Suppressor macrophage (primary cell): ENCODE data around the gene GTPBP6.
"Not testable (repeated sequence)": the region's sequence is repeated elsewhere in the genome, so short reads cannot be mapped to it uniquely, and the experiment has no call there.

Source experiments
- DNase-seq, 4 experiments: peaks; one replicate each; pipeline ENCODE4 v3.0.0-alpha.2; 2020 to 2022

GTPBP6 gene

GRCh38 chrX:334971-335757, 16.6 kb upstream of the GTPBP6 start:
- DNase-seq = no peak

- no peak for DNase-seq
Measured at GRCh38 chrX:334331-334891, 15.8 kb upstream of the GTPBP6 start.

GRCh38 chrX:333611-334311, 15.2 kb upstream of the GTPBP6 start:
- no peak for DNase-seq

GRCh38 chrX:332916-333610, 14.5 kb upstream of the GTPBP6 start:
- no peak for DNase-seq

- DNase-seq = no peak
Measured at GRCh38 chrX:332496-332860, 13.9 kb upstream of the GTPBP6 start.

- no peak for DNase-seq
Measured at GRCh38 chrX:331825-332495, 13.4 kb upstream of the GTPBP6 start.

- DNase-seq = peak in 2 of 4 experiments; percentile 4 to 25
Measured at GRCh38 chrX:331151-331824, 12.7 kb upstream of the GTPBP6 start.

GRCh38 chrX:330726-331150, 12.1 kb upstream of the GTPBP6 start:
- no peak for DNase-seq

- not testable (repeated sequence) for DNase-seq
Measured at GRCh38 chrX:330141-330725, 11.6 kb upstream of the GTPBP6 start.

GRCh38 chrX:329291-329910, 10.8 kb upstream of the GTPBP6 start:
- DNase-seq = no peak

- DNase-seq = no peak
Measured at GRCh38 chrX:327660-328126, 9.1 kb upstream of the GTPBP6 start.

GRCh38 chrX:324664-325063, 6.1 kb upstream of the GTPBP6 start:
- peak; percentile 26 to 62 (median 47) for DNase-seq

GRCh38 chrX:323721-324628, 5.4 kb upstream of the GTPBP6 start:
- DNase-seq = peak in 2 of 4 experiments; percentile 39 to 41

GRCh38 chrX:320126-320783, 1.7 kb upstream of the GTPBP6 start:
- peak; percentile 31 to 59 (median 52) for DNase-seq

- DNase-seq = peak in 1 of 4 experiments; percentile 26
Measured at GRCh38 chrX:319579-320125, 1.1 kb upstream of the GTPBP6 start.

- peak; percentile 98 to 99 (median 98) for DNase-seq
Measured at GRCh38 chrX:318068-318738, 393 bp downstream of the GTPBP6 start.

- peak in 2 of 4 experiments; percentile 87 to 94 for DNase-seq
Measured at GRCh38 chrX:317424-318067, 1.1 kb downstream of the GTPBP6 start.
